Colon (tissue), 2 donors: ENCODE data around the gene SUMF1.

Experiments
- FAIRE-seq: peaks from 2 replicates; lab custom pipeline; 2012; peaks lifted over from hg19 to GRCh38; lab: Jason Lieb, UNC
- donor health status: control.
- donor health status: control.

The SUMF1 gene

GRCh38 chr3:4413467-4413866 is 53.6 kb downstream of the SUMF1 start:
- FAIRE-seq: no peak

- FAIRE-seq: no peak
These were observed 55.2 kb downstream of the SUMF1 start for GRCh38 chr3:4411833-4412232.

- FAIRE-seq: no peak
These were observed 55.8 kb downstream of the SUMF1 start for GRCh38 chr3:4411236-4411635.

- no peak for FAIRE-seq
These were observed 56.5 kb downstream of the SUMF1 start for GRCh38 chr3:4410606-4411005.

DNA sequence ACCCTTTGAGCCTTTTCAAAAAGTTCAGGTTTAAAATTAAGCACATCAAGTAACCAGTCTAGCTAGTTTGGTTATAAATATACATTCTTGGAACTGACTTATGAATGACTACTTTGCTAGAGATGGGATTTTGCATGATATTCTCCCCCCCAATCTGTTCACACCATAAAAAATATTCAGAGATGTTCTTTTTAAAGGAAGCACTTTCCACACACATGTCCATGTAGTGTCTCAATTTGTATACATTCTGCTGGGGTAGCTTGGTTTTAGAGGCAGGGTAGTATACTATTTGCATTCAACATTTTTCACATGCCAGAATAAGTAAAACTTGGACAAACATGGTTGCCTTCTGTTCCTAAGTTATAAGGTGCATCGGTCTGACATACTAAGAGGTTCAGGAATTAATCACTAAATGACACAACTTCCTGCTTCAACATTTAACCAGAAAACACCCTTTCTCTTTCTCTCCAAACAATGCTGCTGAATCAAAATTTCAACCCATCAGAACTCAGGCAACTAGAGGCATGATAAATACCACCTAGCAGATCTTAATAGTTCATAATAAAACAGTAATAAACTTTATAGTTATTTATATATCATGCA is 57.0 kb downstream of the SUMF1 start:
- FAIRE-seq: no peak

GRCh38 chr3:4409415-4409814 is 57.7 kb downstream of the SUMF1 start:
- FAIRE-seq: no peak

- no peak for FAIRE-seq
These were observed 58.1 kb downstream of the SUMF1 start for GRCh38 chr3:4408958-4409357.

- no peak for FAIRE-seq
These were observed 59.1 kb downstream of the SUMF1 start for GRCh38 chr3:4407941-4408340.

DNA sequence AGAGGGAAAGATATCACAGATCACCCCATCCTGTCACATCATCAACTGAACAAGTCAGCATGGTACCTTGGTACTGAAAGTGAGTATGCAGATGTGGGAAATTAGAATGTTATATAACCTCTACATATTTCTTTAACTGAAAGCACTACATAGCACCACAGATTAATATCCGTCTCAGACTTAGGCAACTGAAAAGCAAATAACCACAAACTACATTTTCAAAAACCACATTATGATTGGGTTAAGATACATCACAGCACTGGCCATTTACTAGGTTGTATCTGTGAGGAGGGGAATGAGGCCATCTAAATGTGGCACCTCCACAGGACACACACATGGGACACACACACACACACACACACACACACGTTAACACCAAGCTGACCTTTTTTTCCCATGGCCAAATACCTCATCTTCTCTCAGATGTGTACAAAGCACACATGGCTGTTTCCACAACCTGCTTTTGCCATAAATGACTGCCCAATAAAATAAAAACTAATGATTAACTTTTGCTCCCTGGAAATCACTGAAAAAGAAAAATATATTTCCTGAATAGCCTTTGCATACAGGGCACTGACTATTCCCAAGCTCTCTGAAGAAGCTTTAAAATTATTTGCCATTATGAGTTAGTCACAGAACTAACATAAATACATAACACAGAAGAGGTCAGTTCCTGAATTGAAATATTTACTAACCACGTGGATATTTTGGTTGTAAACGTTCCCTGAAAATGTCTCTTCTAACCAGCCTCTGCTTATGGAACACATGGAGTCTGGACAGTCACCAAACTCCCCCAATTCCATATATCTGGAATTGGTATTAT is 60.1 kb downstream of the SUMF1 start:
- no peak for FAIRE-seq

- no peak for FAIRE-seq
These were observed 62.2 kb downstream of the SUMF1 start for GRCh38 chr3:4404881-4405280.

- FAIRE-seq: no peak
These were observed 65.6 kb downstream of the SUMF1 start for GRCh38 chr3:4401441-4401840.

GRCh38 chr3:4399476-4399875 is 67.6 kb downstream of the SUMF1 start:
- no peak for FAIRE-seq

DNA sequence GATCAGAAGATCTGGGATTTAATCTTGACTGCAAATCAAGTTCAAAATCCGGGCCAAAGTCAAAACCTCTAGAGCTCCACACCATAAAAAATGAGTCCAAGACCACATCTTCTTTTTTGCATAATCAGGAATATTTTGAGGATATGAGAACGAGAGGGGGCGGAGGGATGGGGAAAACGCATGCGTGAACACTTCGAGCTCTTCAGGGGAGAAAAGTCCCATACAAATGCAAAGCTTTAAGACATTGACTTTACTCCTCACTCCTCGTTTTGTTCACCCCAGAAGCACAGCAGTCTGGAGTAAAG is 68.2 kb downstream of the SUMF1 start:
- FAIRE-seq: no peak

GRCh38 chr3:4398120-4398940 is 68.7 kb downstream of the SUMF1 start:
- no peak for FAIRE-seq

DNA sequence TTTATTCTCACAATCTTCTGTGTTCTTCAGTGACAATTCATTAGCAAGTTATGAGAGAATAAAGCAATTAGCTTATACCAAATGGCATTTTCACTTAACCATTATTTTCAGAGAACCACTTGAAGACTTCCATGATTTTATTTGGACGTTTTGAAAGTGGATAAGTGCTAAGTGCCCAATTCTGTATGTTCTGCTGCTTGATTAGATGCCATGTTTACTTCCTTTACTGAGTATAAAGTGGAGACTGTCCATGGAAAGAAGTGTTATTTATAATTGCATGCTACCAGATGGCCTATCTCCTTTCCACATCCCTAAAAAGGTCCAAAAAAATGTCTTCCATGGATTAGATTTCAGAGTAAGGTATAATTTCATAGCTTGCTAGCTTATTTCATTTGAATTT is 69.6 kb downstream of the SUMF1 start:
- FAIRE-seq: no peak

DNA sequence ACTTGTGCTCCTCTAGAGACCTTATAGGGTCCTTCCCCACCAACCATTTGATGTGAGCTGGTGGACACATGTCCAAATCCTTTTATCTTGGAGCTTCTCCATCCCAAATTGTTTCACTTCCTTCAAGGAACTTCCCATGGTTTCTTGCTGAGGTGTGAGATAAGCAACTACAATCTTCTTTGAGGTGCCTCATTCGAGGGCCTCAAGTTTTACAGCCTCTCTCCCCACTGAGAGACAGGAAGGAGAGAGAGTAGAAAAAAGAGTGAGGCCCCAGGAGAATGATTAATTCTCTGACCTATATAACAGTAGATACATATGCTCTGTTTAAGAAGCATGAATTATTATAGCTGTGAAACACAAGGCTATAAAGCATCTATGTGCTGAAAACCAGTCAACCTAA is 70.5 kb downstream of the SUMF1 start:
- no peak for FAIRE-seq

DNA sequence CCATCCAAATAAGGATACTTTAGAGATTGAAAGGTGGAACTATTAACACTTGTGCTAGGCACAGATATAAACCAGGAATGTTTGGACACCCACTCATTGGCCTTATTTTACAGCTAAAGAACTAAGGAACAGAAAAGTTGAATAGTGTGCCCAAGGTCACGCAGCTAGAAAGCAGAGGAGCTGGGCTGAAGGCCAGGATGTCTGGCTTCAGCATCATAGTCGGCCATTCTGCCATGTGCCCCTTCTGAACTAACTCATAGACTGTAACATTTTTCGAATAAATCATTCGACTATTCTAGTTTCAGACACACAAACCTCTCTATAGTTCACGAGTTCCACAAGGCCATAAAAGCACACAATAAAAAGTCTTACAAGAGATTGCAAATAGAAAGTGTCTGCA is 71.1 kb downstream of the SUMF1 start:
- no peak for FAIRE-seq

DNA sequence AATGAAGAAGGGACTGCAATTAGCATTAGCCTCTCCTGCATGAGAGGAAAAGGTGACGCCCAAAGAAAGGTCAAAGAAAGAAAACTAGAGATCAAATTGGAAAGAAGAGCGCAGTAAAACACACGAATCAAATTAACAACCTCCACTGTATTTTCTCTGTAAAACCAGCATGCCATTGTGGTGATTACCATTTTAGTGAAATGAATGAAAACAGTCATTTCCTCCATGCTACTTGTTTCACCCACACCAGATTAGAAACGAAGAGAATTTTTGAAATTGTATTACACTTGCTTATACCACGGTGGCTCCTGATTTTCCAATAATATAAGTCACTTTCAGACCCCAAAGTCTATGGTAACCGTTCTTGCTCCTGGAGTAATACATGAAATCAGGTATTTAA is 71.6 kb downstream of the SUMF1 start:
- FAIRE-seq: no peak

DNA sequence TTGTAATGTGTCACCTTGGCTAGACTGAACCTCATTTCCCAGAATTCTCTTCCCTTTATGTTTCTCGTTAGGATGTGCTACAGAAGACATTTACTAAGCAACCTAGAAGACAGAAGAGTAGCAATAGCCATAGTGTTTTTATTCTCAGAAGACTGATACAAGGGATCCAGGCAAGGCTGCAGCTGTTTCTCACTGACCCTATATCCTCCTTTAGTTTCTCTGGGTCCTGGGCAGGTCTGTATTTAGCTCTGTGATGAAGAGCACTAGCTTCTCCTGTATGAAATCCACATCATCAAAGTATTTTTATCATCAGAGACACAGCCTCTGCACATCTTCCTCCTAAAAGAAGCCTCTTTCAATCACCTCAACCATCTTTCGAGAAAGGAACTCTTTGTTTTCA is 72.5 kb downstream of the SUMF1 start:
- FAIRE-seq: no peak

- FAIRE-seq: no peak
These were observed 73.0 kb downstream of the SUMF1 start for GRCh38 chr3:4394048-4394447.

GRCh38 chr3:4392992-4393391 is 74.1 kb downstream of the SUMF1 start:
- no peak for FAIRE-seq

DNA sequence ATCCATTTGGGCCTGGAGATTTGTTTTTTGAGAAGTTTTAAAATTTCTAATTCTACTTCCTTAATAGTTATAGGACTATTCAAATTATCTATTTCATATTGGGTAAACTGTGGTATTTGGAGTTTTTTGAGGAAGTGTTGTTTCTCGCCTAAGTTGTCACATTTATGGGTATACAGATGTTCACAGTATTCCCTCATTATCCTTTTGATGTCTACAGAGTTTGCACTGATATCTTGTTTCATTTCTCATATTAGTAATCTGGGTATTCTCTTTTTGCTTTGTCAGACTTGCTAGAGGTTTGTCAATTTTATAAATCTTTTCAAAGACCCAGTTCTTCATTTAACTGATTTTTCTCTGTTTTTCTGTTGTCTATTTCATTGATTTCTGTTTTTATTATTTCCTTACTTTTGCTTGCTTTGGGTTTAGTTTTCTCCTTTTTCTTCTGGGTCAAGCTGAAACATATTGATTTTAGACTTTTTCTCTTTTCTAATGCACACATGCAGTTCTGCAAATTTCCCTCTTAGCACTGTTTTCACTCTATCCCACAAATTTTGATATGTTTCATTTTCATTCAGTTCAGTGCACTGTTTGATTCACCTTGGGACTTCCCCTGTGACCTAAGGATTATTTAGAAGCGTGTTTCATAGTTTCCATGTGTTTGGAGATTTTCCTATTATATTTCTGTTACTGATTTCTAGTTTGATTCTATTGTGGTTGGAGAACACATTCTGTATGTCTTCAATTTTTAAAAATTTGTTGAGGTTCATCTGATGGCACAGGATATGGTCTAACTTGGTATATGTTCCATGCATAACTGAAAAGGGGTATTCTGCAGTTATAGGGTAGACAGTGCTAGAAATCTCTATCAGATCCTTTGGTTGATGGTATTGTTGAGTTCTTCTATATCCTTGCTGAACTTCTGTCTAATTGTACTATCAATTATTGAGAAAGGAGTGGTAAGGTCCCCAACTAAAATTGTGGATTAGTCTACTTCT is 79.6 kb downstream of the SUMF1 start:
- FAIRE-seq: no peak
